Lung (tissue), 12 donors: ENCODE results near the gene LVRN. TPM values are rescaled to one million over a fixed set of nuclear protein-coding genes. Genes with fewer than 3 reads are reported as not detected.

ENCODE experiments used
- ATAC-seq: fragments of 200-7000 bp; cut with Tn5 transposase; one replicate; pipeline ENCODE4 v1.9.1; 2020; ENCODE audit warnings: moderate number of reproducible peaks; ENCODE audit not compliant: insufficient read depth, low FRiP score
- DNase-seq, 3 donors: peaks; one replicate each; pipeline ENCODE4 v3.0.0-alpha.2; 2013 to 2017
- H3K27ac ChIP-seq, 2 donors: one replicate each; pipeline ENCODE4 v1.5.1; 2013; ENCODE audit warnings: mild to moderate bottlenecking in 2 of 2, moderate library complexity in 2 of 2, control low read depth in 1 of 2, inconsistent platforms in 1 of 2, low read depth in 1 of 2, low read length in 1 of 2
- H3K27me3 ChIP-seq, 3 donors: one replicate each; pipeline ENCODE4 v1.5.1; 2013; ENCODE audit warnings: low read length in 2 of 3; ENCODE audit not compliant: control insufficient read depth in 3 of 3, insufficient read depth in 3 of 3
- H3K36me3 ChIP-seq, 4 donors: one replicate each; pipeline ENCODE4 v1.5.1; 2013; ENCODE audit warnings: low read length in 4 of 4, mild to moderate bottlenecking in 1 of 4, moderate library complexity in 1 of 4; ENCODE audit not compliant: control insufficient read depth in 4 of 4, insufficient read depth in 4 of 4
- H3K4me1 ChIP-seq, 5 donors: one replicate each; pipeline ENCODE4 v1.5.1; 2013; ENCODE audit warnings: low read length in 5 of 5, mild to moderate bottlenecking in 2 of 5, moderate library complexity in 1 of 5; ENCODE audit not compliant: control insufficient read depth in 5 of 5, insufficient read depth in 5 of 5
- H3K4me3 ChIP-seq: one replicate; pipeline ENCODE4 v1.5.1; 2013; ENCODE audit warnings: mild to moderate bottlenecking, control low read depth, moderate library complexity
- H3K9ac ChIP-seq, 2 donors: one replicate each; pipeline ENCODE4 v1.5.1; 2013; ENCODE audit warnings: low read length in 2 of 2, control low read depth in 1 of 2; ENCODE audit not compliant: insufficient read depth in 1 of 2
- H3K9me3 ChIP-seq, 4 donors: one replicate each; pipeline ENCODE4 v1.5.1; 2013; ENCODE audit warnings: low read length in 3 of 4, mild to moderate bottlenecking in 1 of 4, moderate library complexity in 1 of 4; ENCODE audit not compliant: control insufficient read depth in 4 of 4, insufficient read depth in 3 of 4
- WGBS, 2 donors: extraction: QIAGEN DNeasy Blood & Tissue Kit; methylation state at CpG; one replicate each; pipeline ENCODE4 v1.1.7; 2013; 5-methylcytosine and 5-hydroxymethylcytosine counted together
- polyA plus RNA-seq, 2 donors: library from polyadenylated mRNA; stranded (reverse); fragments of 200-250 nt; gene quantifications; one replicate each; pipeline ENCODE4 v1.2.1, GENCODE V29; 2013
- total RNA-seq, 2 donors: library from RNA; depleted of rRNA in 1 of 2; stranded (reverse); fragments of >200 nt in 1 of 2; gene quantifications; one replicate each; pipeline ENCODE4 v1.2.1, GENCODE V29; 2014 to 2021
- TF ChIP-seq, protein P1 (sequence below): IDR thresholded peaks from 2 replicates; pipeline ENCODE4 v1.5.1; 2012; ENCODE audit warnings: mild to moderate bottlenecking; ENCODE audit errors: control extremely low read depth, extremely low read depth
- donor health status: control.
- donor health status: control.
- donor health status: Bipolar disorder and iron deficiency.
- donor health status: healthy.
- donor health status: DM: yes; HTN: yes; CAD: no.

LVRN gene
- total and polyA plus RNA-seq, 4 donors = 0.10 to 0.94 (median 0.17) TPM

DNA sequence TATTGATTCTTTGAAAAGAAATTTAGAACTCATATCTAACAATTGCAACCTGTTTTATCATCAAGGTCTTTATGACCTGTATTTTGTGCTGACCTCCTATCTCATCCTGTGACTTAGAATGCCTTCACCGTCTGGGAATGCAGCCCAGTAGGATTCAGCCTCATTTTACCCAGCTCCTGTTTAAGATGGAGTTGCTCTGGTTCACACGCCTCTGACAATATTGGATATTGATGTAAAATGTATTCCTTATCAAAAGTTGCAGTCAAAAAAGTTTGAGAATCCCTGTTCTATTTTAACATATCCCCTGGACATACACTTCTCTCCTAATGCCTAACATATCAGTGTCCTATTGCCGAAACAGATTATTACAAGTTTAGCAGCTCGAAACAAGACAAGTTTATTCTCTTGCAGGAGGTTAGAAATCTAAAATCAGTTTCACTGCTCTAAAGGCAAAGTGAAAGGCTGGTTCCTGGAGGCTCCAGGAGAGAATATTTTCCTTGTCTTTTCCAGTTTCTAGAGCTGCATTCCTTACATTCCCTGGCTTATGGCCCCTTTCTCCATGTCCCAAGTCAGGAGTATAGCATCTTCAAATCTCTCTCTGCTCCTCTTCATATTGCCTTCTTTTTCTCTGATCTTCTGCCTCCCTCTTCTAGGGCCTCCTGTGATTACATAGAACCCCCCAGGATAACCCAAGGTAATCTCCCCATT is 31.5 kb upstream of the LVRN start:
- H3K36me3 ChIP-seq = no peaks in the 10 kb centered on the region
- ATAC-seq = no peak
- WGBS, 2 donors = 94 to 96% methylated on average over 4 of the region's 4 CpGs
- H3K4me1 ChIP-seq = no peaks in the 10 kb centered on the region
- H3K9me3 ChIP-seq = peaks cover 0 to 2% (median 0%) of the 10 kb centered on the region in 4 donors
- H3K4me3 ChIP-seq = no peak overlapping the region
- TF ChIP-seq, protein P1, sequence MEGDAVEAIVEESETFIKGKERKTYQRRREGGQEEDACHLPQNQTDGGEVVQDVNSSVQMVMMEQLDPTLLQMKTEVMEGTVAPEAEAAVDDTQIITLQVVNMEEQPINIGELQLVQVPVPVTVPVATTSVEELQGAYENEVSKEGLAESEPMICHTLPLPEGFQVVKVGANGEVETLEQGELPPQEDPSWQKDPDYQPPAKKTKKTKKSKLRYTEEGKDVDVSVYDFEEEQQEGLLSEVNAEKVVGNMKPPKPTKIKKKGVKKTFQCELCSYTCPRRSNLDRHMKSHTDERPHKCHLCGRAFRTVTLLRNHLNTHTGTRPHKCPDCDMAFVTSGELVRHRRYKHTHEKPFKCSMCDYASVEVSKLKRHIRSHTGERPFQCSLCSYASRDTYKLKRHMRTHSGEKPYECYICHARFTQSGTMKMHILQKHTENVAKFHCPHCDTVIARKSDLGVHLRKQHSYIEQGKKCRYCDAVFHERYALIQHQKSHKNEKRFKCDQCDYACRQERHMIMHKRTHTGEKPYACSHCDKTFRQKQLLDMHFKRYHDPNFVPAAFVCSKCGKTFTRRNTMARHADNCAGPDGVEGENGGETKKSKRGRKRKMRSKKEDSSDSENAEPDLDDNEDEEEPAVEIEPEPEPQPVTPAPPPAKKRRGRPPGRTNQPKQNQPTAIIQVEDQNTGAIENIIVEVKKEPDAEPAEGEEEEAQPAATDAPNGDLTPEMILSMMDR = no peak
- H3K27ac ChIP-seq = no peak overlapping the region
- DNase-seq = no peak
- no peaks in the 10 kb centered on the region for H3K27me3 ChIP-seq
- no peak overlapping the region for H3K9ac ChIP-seq

DNA sequence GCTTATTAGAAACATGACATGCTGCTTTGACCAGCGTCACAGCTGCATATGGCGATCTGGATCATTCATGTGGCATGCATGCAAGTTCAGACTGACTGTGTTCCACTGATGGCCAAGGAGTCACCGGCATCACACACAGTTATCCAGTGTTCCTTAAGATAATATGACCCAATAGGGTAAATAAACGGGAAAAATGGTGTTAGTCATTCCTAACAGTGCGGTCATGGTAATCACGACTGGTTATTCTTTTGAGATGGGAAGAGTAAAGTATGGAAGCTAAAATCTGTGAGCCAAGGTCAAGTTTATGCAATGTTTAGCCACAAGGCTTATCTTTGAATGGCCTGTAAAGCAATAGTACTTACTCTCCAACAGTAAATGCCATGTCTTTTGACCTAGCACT is 29.3 kb upstream of the LVRN start:
- H3K9me3 ChIP-seq = peaks cover 0 to 2% (median 0%) of the 10 kb centered on the region in 4 donors
- no peak overlapping the region for H3K4me3 ChIP-seq
- no peak overlapping the region for H3K9ac ChIP-seq
- TF ChIP-seq, protein P1 = no peak
- 96 to 97% methylated on average over 6 of the region's 6 CpGs for WGBS, 2 donors
- no peaks in the 10 kb centered on the region for H3K27me3 ChIP-seq
- no peak overlapping the region for H3K27ac ChIP-seq
- H3K36me3 ChIP-seq = no peaks in the 10 kb centered on the region
- ATAC-seq = no peak
- no peak for DNase-seq
- H3K4me1 ChIP-seq = no peaks in the 10 kb centered on the region

DNA sequence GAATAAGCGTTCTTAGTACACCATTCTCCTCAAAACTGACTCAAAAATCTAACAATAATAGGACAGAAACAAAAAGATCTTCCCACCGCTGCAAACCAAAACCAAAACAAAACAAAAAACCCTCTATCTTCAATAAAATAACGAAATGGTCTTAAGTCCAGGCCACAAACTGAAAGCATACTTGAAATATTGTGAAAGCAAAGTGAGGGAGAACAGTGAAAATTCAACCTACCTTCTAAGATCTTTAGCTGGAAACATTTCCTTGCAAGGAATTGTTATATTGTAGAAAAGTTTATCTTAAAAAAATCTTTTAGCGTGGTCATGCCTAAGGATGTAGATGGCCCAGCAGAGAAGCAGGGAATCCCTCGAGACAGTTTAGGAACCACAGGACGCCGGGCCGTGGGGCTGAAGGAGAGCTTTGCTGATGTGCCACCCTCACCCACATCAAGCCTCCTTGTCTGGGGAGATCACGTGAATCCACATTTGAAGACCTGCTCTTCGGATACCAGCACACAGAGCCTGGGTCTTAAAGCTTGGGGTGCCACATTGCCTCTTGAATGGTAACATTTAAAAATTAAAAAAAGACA is 27.8 kb upstream of the LVRN start:
- ATAC-seq (no peak), DNase-seq (no peak)
- 93 to 96% methylated on average over 10 of the region's 10 CpGs for WGBS, 2 donors

More for the DNA sequence above, 27.8 kb upstream of the LVRN start:
- H3K27ac ChIP-seq = no peak overlapping the region
- H3K4me1 ChIP-seq = no peaks in the 10 kb centered on the region
- no peak overlapping the region for H3K4me3 ChIP-seq
- no peaks in the 10 kb centered on the region for H3K36me3 ChIP-seq
- no peak overlapping the region for H3K9ac ChIP-seq
- H3K9me3 ChIP-seq = peaks cover 0 to 2% (median 0%) of the 10 kb centered on the region in 4 donors
- TF ChIP-seq, protein P1 = no peak
- H3K27me3 ChIP-seq = no peaks in the 10 kb centered on the region
